Suppressor macrophage treated with lipopolysaccharide for 4 hours (primary cell): ENCODE measurements around the gene ABCB11.
"Not testable (repeated sequence)": the region's sequence is repeated elsewhere in the genome, so short reads cannot be mapped to it uniquely, and the experiment has no call there.

ENCODE experiments used
- DNase-seq: peaks from one replicate; pipeline ENCODE4 v3.0.0-alpha.2; 2020

Gene ABCB11

DNA sequence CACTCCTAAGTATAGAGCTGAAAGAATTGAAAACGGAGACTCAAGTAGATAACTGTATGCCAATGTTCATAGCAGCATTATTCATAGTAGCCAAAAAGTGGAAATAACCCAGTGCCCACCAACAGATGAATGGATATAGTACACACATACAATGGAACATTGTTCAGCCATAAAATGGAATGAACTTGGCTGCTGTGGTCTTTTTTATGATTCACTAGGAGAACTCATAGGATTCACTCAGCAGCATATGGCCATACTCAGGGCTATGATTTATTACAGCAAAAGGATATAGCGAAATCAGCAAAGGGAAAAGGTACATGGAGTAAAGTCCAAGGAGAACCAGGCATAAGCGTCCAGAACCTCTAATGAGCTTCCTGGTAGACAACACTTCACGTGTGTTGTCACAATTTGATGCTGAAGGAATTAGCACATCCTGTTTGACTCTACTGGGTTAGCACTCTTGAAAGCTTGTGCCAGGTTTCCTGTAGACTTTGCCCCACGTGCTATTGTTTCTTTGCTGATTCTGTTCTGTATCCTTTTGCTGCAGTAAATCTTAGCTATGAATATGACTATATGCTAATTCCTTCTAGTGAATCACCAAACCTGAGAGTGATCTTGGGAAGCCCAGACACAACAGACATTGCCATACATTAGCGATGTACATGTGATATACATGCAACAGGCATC is 156.6 kb downstream of the ABCB11 start:
- no peak for DNase-seq

DNA sequence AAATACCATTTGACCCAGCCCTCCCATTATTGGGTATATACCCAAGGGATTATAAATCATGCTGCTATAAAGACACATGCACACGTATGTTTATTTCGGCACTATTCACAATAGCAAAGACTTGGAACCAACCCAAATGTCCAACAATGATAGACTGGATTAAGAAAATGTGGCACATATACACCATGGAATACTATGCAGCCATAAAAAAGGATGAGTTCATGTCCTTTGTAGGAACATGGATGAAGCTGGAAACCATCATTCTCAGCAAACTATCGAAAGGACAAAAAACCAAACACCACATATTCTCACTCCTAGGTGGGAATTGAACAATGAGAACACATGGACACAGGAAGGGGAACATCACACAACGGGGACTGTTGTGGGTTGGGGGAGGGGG is 160.3 kb downstream of the ABCB11 start:
- not testable (repeated sequence) for DNase-seq
